ENCODE data around the gene LRMDA. TPM values are rescaled to one million over a fixed set of nuclear protein-coding genes. Genes with fewer than 3 reads are reported as not detected.

LRMDA gene
- total and polyA plus RNA-seq, 10 of the 15 experiments (the other 5 are each of a cell fraction or from before 2014, with no cell fraction given): 0.07 to 0.54 (median 0.29) TPM; not detected in 4

DNA sequence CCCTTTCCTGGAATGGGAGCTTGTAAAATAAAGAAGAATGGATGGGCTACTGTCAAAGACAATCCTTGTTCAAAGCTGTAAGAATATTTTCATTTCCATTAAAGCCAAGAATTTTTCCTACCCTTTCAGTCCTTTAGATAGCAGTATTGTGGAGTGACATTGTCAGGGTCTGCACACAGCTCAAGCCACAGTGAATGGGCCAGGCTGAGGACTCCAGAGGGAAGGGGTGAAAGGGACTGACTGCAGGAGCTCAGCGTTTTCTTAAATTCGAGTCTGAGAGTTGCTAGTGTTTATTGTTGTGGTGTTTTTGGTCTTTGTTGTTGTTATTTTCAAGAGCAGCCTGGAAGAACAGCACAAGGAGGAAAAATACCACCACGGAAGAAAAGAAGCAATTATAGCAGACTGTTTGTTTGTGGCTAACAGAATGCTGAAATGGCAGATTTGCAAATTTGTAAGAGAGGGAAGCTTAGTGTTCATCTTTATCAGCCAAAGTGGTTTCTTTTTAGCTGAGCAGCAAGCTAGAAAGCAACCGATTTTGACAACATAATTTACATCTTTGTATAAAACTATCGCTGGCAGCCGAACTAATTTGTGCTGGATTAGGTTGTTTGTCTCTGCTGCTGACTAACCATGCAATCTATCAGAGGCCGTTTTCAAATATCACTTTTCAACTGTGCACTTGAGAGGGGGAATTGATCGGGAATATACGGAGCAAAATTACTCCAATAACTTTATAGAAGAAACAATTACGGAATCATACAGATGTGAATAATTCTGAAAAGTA lies 192.1 kb downstream of the LRMDA start (continued):
- no peak for TF ChIP-seq POLR2AphosphoS5 (IDR thresholded peaks at IDR 0.05; ENCODE audit: low read length)
- no peak for TF ChIP-seq CBX3 (IDR thresholded peaks at IDR 0.05; ENCODE audit: borderline replicate concordance, low read depth)

GRCh38 chr10:75624638-75625037 lies 193.2 kb downstream of the LRMDA start:
- Histone ChIP-seq H3K4me1 (ENCODE audit: control insufficient read depth, insufficient read depth, low read length) (no peaks in the 10 kb centered on the region), H3K36me3 (ENCODE audit: control insufficient read depth in 2 of 2, insufficient read depth in 2 of 2, low read length in 1 of 2) (no peaks in the 10 kb centered on the region), H4K20me1 (ENCODE audit: control insufficient read depth, insufficient read depth) (no peaks in the 10 kb centered on the region), H3K4me3 (no peak overlapping the region), H3K27me3 (replicated peaks in 1 of 2; ENCODE audit: control insufficient read depth in 2 of 2, insufficient read depth in 2 of 2, low read length in 1 of 2) (no peaks in the 10 kb centered on the region), H3K9me3 (replicated peaks; ENCODE audit: control insufficient read depth, insufficient read depth, low read length) (no peaks in the 10 kb centered on the region), H3K9ac (ENCODE audit: control insufficient read depth, insufficient read depth, low read length) (no peak overlapping the region), H3K4me2 (ENCODE audit: control insufficient read depth, insufficient read depth) (no peak overlapping the region), H2AFZ (ENCODE audit: control insufficient read depth, low read depth, low read length) (no peak overlapping the region), H3K27ac (ENCODE audit: control insufficient read depth, insufficient read depth) (no peak overlapping the region), H3K79me2 (ENCODE audit: control insufficient read depth, insufficient read depth, low read length) (no peaks in the 10 kb centered on the region)
- ATAC-seq: no peak
- no TSS peak for BruUV-seq (replicated peaks)
- intact Hi-C loops (cut with micrococcal nuclease; ENCODE audit: unreplicated experiment) (no loop called here), in situ Hi-C loops (cut with MboI) (no loop called here)
- POLR2A ChIA-PET: no interaction called here
- DNase-seq (ENCODE audit: low read depth, low spot score): no peak
- CTCF ChIA-PET: no interaction called here
- SMC1A ChIA-PET (ENCODE audit: uncharacterized antibody, unreplicated experiment): interaction anchor here (0.6 to 1.8 kb wide), 4 partner anchors 10 to 21 kb away, joined by 3 to 5 read pairs (median 4); no protein-coding TSS in a partner anchor
- FAIRE-seq: no peak
- RAD21 ChIA-PET (ENCODE audit: unreplicated experiment): no interaction called here
- no peak for TF ChIP-seq SREBF1 (IDR thresholded peaks at IDR 0.05; ENCODE audit: low read length)
- TF ChIP-seq, protein P1, sequence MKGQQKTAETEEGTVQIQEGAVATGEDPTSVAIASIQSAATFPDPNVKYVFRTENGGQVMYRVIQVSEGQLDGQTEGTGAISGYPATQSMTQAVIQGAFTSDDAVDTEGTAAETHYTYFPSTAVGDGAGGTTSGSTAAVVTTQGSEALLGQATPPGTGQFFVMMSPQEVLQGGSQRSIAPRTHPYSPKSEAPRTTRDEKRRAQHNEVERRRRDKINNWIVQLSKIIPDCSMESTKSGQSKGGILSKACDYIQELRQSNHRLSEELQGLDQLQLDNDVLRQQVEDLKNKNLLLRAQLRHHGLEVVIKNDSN (IDR thresholded peaks at IDR 0.05; ENCODE audit: borderline replicate concordance, extremely low read length, insufficient read depth, low read depth, low read length): no peak
- TF ChIP-seq, protein P2, sequence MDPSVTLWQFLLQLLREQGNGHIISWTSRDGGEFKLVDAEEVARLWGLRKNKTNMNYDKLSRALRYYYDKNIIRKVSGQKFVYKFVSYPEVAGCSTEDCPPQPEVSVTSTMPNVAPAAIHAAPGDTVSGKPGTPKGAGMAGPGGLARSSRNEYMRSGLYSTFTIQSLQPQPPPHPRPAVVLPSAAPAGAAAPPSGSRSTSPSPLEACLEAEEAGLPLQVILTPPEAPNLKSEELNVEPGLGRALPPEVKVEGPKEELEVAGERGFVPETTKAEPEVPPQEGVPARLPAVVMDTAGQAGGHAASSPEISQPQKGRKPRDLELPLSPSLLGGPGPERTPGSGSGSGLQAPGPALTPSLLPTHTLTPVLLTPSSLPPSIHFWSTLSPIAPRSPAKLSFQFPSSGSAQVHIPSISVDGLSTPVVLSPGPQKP (IDR thresholded peaks at IDR 0.05; ENCODE audit: low read depth, low read length): no peak
- TF ChIP-seq CBX3 (IDR thresholded peaks at IDR 0.05; ENCODE audit: borderline replicate concordance, low read depth): no peak
- TF ChIP-seq, protein P3, sequence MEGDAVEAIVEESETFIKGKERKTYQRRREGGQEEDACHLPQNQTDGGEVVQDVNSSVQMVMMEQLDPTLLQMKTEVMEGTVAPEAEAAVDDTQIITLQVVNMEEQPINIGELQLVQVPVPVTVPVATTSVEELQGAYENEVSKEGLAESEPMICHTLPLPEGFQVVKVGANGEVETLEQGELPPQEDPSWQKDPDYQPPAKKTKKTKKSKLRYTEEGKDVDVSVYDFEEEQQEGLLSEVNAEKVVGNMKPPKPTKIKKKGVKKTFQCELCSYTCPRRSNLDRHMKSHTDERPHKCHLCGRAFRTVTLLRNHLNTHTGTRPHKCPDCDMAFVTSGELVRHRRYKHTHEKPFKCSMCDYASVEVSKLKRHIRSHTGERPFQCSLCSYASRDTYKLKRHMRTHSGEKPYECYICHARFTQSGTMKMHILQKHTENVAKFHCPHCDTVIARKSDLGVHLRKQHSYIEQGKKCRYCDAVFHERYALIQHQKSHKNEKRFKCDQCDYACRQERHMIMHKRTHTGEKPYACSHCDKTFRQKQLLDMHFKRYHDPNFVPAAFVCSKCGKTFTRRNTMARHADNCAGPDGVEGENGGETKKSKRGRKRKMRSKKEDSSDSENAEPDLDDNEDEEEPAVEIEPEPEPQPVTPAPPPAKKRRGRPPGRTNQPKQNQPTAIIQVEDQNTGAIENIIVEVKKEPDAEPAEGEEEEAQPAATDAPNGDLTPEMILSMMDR (IDR thresholded peaks at IDR 0.05 in 2 of 3, conservative IDR thresholded peaks at IDR 0.05 in 1 of 3; ENCODE audit: control insufficient read depth in 2 of 3, extremely low read depth in 1 of 3, insufficient read depth in 1 of 3, low read depth in 3 of 3, low read length in 3 of 3): no peak
- no peak for TF ChIP-seq MYC (IDR thresholded peaks at IDR 0.05; ENCODE audit: insufficient read depth, insufficient read length, insufficient replicate concordance, low read length, severe bottlenecking)
- no peak for TF ChIP-seq LARP7 (IDR thresholded peaks at IDR 0.05)
- TF ChIP-seq CBFB (IDR thresholded peaks at IDR 0.05; ENCODE audit: low read depth): no peak
- TF ChIP-seq RCOR1 (conservative IDR thresholded peaks at IDR 0.05; ENCODE audit: low read depth, low read length): no peak
- no peak for TF ChIP-seq ZSCAN29 (IDR thresholded peaks at IDR 0.05)
- no peak for TF ChIP-seq FOXK2 (IDR thresholded peaks at IDR 0.05)
- 0% methylated on average over 1 of the region's 1 CpG for WGBS (ENCODE audit: insufficient coverage, insufficient replicate concordance, low lambda C conversion rate, missing lambda C conversion rate)

Measured in GM12878 (cell line).